HG03565 (cell line): ENCODE measurements around the gene UGT2B7.
"Not testable (repeated sequence)": the region's sequence is repeated elsewhere in the genome, so short reads cannot be mapped to it uniquely, and the experiment has no call there.

Experiments
- ATAC-seq: cut with Tn5 transposase; IDR thresholded peaks from one replicate; pipeline ENCODE4 v1.9.1; 2021; ENCODE audit warnings: mild to moderate bottlenecking, moderate library complexity; ENCODE audit not compliant: unreplicated experiment

UGT2B7 gene

GRCh38 chr4:69096111-69096656, at the start of gene UGT2B7:
UGT2B7 (plus strand) TSS chr4:69096474; CDS start chr4:69096521, 47 bp downstream.
- ATAC-seq, result no peak

- no peak for ATAC-seq
Measured at GRCh38 chr4:69049860-69050259, 46.4 kb upstream of the UGT2B7 start.

GRCh38 chr4:69050853-69051575, 45.3 kb upstream of the UGT2B7 start:
- not testable (repeated sequence) for ATAC-seq

DNA sequence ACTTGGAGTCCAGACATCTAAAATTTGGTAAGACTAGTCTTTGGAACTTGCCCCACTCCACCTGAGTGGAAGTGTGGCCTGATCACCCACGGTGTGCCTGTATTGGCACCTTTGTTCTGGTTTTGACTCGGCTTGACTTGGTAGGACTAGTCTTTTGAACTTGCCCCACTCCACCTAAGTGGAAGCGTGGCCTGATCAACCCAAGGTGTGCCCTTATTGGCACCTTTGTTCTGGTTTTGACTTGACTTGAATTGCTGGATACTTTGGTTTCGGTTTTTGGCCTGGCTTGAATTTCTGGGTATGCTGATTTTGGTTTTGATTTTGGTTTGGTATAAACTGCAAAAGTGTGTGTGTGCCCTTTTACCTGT, 44.7 kb upstream of the UGT2B7 start:
- ATAC-seq, result no peak

- not testable (repeated sequence) for ATAC-seq
Measured at GRCh38 chr4:69053309-69053885, 42.9 kb upstream of the UGT2B7 start.

DNA sequence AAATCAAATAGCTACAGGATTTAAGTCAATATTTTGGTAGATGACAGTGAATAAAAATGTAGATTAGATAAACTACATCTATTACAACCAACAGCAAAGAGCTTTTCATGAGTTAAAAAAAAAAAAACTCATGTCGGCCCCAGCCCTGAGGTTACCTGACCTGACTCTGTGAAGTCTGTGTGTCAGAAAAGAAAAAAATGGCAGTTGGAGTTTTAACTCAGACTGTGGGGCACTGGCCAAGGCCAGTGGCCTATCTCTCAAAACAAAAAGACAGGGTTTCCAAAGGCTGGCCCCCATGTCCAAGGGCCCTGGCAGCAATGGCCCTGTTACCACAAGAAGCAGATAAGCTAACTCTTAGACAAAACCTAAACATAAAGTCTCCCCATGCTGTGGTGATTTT, 42.2 kb upstream of the UGT2B7 start:
- not testable (repeated sequence) for ATAC-seq

DNA sequence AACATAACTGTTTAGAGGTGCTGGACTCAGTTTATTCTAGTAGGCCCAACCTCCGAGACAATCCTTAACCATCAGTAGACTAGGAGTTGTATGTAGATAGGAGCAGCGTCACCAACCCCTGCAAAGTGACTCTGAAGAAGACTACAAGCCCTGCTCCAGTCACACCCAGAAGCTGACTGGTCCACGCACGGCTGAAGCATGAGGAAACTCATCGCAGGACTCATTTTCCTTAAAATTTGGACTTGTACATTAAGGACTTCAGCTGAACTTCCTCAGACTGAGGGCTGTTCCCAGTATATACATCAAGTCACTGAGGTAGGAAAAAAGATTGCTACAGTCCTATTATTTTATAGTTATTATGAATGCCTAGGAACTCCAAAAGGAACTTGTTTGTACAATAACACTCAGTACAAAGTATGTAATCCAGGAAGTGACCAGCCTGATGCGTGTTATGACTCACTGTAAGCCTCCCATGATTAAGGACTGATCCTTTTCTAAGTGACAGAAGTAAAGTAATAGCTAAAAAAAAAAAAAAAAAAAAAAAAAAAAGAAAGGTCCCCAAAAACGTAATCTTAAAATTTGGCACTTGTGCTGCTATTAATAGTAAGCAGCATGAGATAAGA, 41.6 kb upstream of the UGT2B7 start:
- ATAC-seq, result peak; percentile 41

DNA sequence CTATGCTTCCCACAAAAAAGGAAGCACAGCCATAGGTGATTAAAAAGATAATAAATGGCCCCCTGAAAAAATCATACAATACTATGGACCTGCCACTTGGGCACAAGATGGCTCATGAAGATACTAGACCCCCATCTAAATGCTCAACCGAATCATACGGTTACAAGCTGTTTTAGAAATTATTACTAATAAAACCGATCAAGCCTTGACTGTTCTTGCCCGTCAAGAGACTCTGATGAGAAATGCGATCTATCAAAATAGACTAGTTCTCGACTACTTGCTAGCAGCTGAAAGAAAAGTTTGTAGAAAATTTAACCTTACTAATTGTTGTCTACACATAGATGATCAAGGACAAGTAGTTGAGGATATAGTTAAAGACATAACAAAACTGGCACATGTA, 40.1 kb upstream of the UGT2B7 start:
- ATAC-seq, result no peak

GRCh38 chr4:69056921-69057550, 39.2 kb upstream of the UGT2B7 start:
- no peak for ATAC-seq

DNA sequence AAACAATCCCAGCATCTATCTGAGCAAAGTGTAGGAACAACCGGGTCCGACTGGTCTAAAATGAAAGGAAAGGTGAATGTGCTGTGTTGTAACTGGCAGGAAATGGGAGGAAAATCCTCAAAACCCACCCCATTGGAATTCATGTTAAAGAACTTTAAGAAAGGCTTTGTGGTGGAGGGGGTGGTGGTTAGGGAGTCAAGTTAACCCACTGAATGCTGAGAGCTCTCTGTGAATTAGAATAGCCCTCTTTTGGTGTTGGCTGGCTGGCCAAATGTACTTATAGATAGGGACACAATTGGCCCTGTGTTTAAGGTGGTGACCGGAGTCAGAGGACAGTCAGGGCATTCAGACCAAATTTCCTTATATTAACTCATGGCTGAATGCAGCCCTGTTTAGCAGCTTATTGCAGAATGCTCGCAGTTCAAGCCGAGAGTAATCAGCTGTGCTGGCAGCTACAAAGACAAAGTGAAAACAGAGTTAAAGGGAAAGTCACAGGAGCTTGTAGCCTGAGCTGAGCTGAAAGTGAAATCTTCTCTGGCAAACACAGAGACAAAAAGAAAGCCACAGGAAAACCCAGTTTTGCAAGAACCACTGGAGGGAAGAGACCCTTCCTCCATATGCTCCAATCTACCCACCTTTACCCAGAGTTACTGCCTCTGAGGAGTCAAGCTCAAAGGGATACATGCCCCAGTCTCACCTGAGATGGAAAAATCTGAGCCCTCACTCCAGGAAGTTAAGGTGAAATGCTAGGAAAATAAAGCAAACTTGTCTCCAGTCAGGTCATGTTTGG, 38.5 kb upstream of the UGT2B7 start:
- peak; percentile 80 for ATAC-seq

GRCh38 chr4:69058410-69059059, 37.7 kb upstream of the UGT2B7 start:
- ATAC-seq, result no peak

DNA sequence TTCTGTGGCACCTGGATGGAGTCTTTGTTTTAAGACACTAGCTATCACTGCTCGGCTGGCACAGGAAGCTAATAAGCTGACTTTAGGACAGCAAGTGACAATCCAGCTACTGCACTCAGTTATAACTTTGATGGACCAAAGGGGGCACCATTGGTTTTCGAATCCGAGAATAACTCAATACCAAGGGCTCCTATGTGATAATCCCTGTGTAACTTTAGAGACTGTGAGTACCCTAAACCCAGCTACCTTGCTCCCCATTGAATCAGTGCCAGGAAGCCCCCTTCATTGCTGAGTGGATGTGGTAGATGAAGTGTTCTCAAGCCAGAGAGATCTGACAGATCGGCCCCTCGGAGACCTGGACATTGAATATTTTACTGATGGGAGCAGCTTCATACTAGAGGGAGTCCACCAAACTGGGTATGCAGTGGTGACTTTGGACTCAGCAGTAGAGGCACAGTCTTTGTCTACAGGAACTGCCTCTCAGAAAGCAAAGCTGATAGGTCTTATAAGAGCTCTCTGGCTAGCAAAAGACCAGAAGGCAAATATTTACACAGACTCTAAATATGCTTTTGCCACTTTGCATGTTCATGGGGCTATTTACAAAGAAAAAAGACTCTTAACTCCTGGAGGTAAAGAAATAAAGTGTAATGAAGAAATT, 35.5 kb upstream of the UGT2B7 start:
- no peak for ATAC-seq

DNA sequence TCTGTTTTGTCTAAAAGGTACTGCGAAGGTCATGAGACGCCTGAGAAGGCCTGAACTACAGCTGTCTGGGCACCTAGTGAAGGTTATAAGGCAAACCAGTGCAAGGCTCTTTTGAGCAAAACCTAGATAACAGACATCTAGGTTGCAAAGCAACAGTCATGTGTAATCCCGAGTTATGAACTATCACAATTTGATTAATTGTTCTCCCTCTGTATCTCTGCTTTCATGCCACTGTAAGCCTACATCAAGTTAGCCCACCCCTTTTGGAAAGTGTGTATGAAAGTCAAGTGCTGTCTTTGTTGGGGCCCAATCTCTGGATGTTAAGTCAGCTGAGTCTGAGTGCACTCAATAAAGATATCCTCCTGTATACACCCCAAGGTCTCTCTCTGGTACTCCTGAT, 31.9 kb upstream of the UGT2B7 start:
- no peak for ATAC-seq

GRCh38 chr4:69066945-69067344, 29.3 kb upstream of the UGT2B7 start:
- ATAC-seq, result no peak

GRCh38 chr4:69069085-69069484, 27.2 kb upstream of the UGT2B7 start:
- ATAC-seq, result no peak

- no peak for ATAC-seq
Measured at GRCh38 chr4:69070590-69070989, 25.7 kb upstream of the UGT2B7 start.

- ATAC-seq, result no peak
Measured at GRCh38 chr4:69071286-69071685, 25.0 kb upstream of the UGT2B7 start.

DNA sequence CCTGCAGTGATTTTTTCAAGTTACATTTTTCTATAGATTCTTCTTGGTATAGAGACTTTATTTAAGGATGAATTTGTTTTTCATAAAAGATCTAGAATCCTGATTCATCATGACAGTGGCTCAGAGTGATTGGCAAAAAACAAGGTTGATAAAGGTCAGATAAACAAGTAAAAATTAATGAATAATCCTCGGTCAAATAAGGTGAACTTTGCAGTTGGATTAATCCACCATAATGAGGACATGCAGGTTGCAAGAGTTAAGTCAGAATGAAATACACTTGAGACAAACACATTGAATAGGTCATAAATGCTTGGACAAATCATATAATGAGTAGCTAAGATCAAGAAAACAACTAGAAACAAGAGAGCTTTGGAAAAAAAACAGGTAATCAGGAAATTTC, 22.9 kb upstream of the UGT2B7 start:
- no peak for ATAC-seq

- no peak for ATAC-seq
Measured at GRCh38 chr4:69075061-69075792, 21.0 kb upstream of the UGT2B7 start.
